Smooth muscle cell (in vitro differentiated cells): ENCODE results near the gene MOB4. TPM values are rescaled to one million over a fixed set of nuclear protein-coding genes. Genes with fewer than 3 reads are reported as not detected.

ENCODE experiments used
- DNase-seq: peaks from one replicate; lab custom pipeline; 2025; ENCODE audit not compliant: unreplicated experiment; lab: John Stamatoyannopoulos, UW
- H2AFZ ChIP-seq: fragments of 200-600 bp; sonication (generic); 2 replicates; pipeline ENCODE4 v1.6.0; 2016; ENCODE audit warnings: antibody characterized with exemption, low read depth, mild to moderate bottlenecking
- H3F3A ChIP-seq: fragments of 200-600 bp; sonication (generic); 2 replicates; pipeline ENCODE4 v1.6.0; 2017; ENCODE audit warnings: antibody characterized with exemption, low read depth
- H3K27ac ChIP-seq: fragments of 200-600 bp; sonication (generic); 2 replicates; pipeline ENCODE4 v1.5.1; 2016; ENCODE audit warnings: low read depth, mild to moderate bottlenecking
- H3K27me3 ChIP-seq: fragments of 200-600 bp; sonication (generic); 2 replicates; pipeline ENCODE4 v1.6.1; 2016; ENCODE audit warnings: low read depth, mild to moderate bottlenecking
- H3K36me3 ChIP-seq: fragments of 200-600 bp; sonication (generic); 2 replicates; pipeline ENCODE4 v1.5.1; 2016; ENCODE audit warnings: low read depth
- H3K4me1 ChIP-seq: fragments of 200-600 bp; sonication (generic); 2 replicates; pipeline ENCODE4 v1.5.1; 2016; ENCODE audit warnings: low read depth
- H3K4me2 ChIP-seq: fragments of 200-600 bp; sonication (generic); 2 replicates; pipeline ENCODE4 v1.6.0; 2016; ENCODE audit warnings: mild to moderate bottlenecking
- H3K4me3 ChIP-seq: fragments of 200-600 bp; sonication (generic); 2 replicates; pipeline ENCODE4 v1.5.1; 2016; ENCODE audit warnings: mild to moderate bottlenecking
- H3K79me2 ChIP-seq: fragments of 200-600 bp; sonication (generic); 2 replicates; pipeline ENCODE4 v1.6.0; 2016; ENCODE audit warnings: low read depth, mild to moderate bottlenecking
- H3K9ac ChIP-seq: fragments of 200-600 bp; sonication (generic); 2 replicates; pipeline ENCODE4 v1.6.0; 2016; ENCODE audit warnings: low read depth
- H3K9me3 ChIP-seq: fragments of 200-600 bp; sonication (generic); replicated peaks from 2 replicates; pipeline ENCODE4 v1.5.1; 2016; ENCODE audit warnings: low read depth
- H4K20me1 ChIP-seq: fragments of 200-600 bp; sonication (generic); 2 replicates; pipeline ENCODE4 v1.6.0; 2016; ENCODE audit warnings: low read depth
- CTCF ChIP-seq: fragments of 200-600 bp; sonication (generic); IDR thresholded peaks from 2 replicates; pipeline ENCODE4 v1.5.1; 2017; ENCODE audit warnings: borderline replicate concordance, mild to moderate bottlenecking, antibody characterized with exemption; ENCODE audit not compliant: insufficient read depth, poor library complexity, severe bottlenecking
- WGBS: methylation state at CpG from one replicate; pipeline ENCODE4 v1.1.7; 2016; ENCODE audit warnings: low lambda C conversion rate; 5-methylcytosine and 5-hydroxymethylcytosine counted together
- polyA plus RNA-seq: library from polyadenylated mRNA; unstranded; fragments of >200 nt; fragmentation: Nextera tagmentation; extraction: Ambion mirVana; gene quantifications from 2 replicates; pipeline ENCODE4 v1.2.1, GENCODE V29; 2016
- total RNA-seq: library from RNA; depleted of rRNA; stranded (reverse); fragments of >200 nt; gene quantifications from 2 replicates; pipeline ENCODE4 v1.2.3, GENCODE V29; 2014

MOB4 gene
- total and polyA plus RNA-seq, 2 experiments from 2014 or later: 69.3 to 73.1 TPM

DNA sequence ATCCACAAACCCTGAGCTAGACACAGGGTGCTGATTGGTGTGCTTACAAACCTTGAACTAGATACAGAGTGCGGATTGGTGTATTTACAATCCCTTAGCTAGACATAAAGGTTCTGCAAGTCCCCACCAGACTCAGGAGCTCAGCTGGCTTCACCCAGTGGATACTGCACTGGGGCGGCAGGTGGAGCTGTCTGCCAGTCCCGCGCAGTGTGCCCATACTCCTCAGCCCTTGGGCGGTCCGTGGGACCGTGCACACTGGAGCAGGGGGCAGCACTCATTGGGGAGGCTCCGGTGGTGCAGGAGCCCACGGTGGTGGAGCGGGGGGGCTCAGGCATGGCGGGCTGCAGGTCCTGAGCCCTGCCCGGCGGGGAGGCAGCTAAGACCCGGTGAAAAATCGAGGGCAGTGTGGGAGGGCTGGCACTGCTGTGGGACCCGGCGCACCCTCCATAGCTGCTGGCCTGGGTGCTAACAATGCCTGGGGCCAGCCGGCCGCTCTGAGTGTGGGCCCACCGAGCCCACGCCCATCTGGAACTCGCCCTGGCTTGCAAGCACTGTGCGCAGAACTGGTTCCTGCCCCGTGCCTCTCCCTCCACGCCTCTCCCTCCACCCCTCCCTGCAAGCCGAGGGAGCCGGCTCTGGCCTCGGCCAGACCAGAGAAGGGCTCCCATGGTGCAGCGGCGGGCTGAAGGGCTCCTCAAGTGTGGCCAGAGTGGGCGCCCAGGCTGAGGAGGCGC lies 75.6 kb downstream of the MOB4 start:
- no peaks in the 10 kb centered on the region for H3K79me2 ChIP-seq
- H3K4me1 ChIP-seq: no peaks in the 10 kb centered on the region
- DNase-seq: no peak
- no peak overlapping the region for H3K4me3 ChIP-seq
- H3K4me2 ChIP-seq: no peak overlapping the region
- no peak overlapping the region for H3K9ac ChIP-seq
- no peaks in the 10 kb centered on the region for H3F3A ChIP-seq
- H3K27me3 ChIP-seq: no peaks in the 10 kb centered on the region
- H2AFZ ChIP-seq: no peak overlapping the region
- no peaks in the 10 kb centered on the region for H3K9me3 ChIP-seq
- no peak for TF ChIP-seq CTCF
- WGBS: 94% methylated on average over 30 of the region's 32 CpGs
- H3K27ac ChIP-seq: no peak overlapping the region
- H4K20me1 ChIP-seq: no peaks in the 10 kb centered on the region
- H3K36me3 ChIP-seq: no peaks in the 10 kb centered on the region

DNA sequence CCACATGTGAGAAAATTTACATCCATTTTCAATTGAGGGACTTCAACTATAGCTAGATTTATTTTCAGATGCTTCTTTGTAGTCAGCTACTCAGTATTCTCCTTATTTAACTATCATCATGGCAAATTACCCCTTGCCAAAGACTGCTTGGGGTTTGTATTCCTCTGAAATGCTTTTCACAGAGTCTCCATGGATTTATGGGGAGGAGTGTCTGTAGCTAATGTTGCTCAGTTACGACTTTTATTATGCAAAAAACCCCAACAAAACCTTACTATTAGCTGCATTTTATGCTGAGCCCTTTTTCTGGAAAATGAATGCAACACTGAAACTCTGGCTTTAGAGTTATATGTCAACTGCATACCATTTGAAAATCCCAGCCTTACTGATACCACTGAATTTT lies 80.9 kb downstream of the MOB4 start:
- H3K9me3 ChIP-seq: no peaks in the 10 kb centered on the region
- WGBS: 62% methylated on average over 1 of the region's 1 CpG
- H2AFZ ChIP-seq: no peak overlapping the region
- H3F3A ChIP-seq: no peaks in the 10 kb centered on the region
- H3K4me3 ChIP-seq: no peak overlapping the region
- no peak overlapping the region for H3K27ac ChIP-seq
- no peak for DNase-seq
- H3K4me1 ChIP-seq: no peaks in the 10 kb centered on the region
- no peaks in the 10 kb centered on the region for H3K79me2 ChIP-seq
- H3K9ac ChIP-seq: no peak overlapping the region
- no peaks in the 10 kb centered on the region for H3K27me3 ChIP-seq
- no peak overlapping the region for H3K4me2 ChIP-seq
- H3K36me3 ChIP-seq: no peaks in the 10 kb centered on the region
- no peaks in the 10 kb centered on the region for H4K20me1 ChIP-seq
- TF ChIP-seq CTCF: no peak

DNA sequence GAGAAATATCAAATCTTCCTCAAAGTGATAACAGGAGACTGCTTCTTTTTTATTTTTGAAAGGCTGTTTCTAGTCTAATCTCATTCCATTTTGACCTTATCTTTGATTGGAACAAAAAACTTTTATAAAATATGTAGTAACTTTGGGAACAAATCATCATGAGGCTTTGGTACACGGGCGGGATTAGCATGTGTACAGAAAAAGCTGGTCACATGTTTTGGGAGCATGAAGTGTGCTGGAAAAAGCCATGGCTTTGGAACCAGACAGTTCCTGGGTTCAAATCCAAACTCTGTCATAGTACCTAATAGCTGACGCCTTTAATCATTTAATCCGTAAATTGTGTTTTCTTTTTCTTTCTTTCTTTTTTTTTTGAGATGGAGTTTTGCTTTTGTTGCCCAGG lies 81.3 kb downstream of the MOB4 start:
- H3K27me3 ChIP-seq: no peaks in the 10 kb centered on the region
- no peak for TF ChIP-seq CTCF

GRCh38 chr2:197598450-197598849 lies 82.6 kb downstream of the MOB4 start:
- Histone ChIP-seq H3K9ac (no peak overlapping the region), H3K4me3 (no peak overlapping the region), H4K20me1 (no peaks in the 10 kb centered on the region), H3K4me2 (no peak overlapping the region), H3K79me2 (no peaks in the 10 kb centered on the region), H3K9me3 (no peaks in the 10 kb centered on the region), H3F3A (no peaks in the 10 kb centered on the region), H3K27me3 (no peaks in the 10 kb centered on the region), H3K27ac (no peak overlapping the region), H3K36me3 (no peaks in the 10 kb centered on the region), H2AFZ (no peak overlapping the region), H3K4me1 (no peaks in the 10 kb centered on the region)
- no peak for DNase-seq
- no peak for TF ChIP-seq CTCF
- 93% methylated on average over 5 of the region's 5 CpGs for WGBS

More for the DNA sequence above, 81.3 kb downstream of the MOB4 start:
- H4K20me1 ChIP-seq: no peaks in the 10 kb centered on the region
- no peaks in the 10 kb centered on the region for H3F3A ChIP-seq
- no peaks in the 10 kb centered on the region for H3K4me1 ChIP-seq
- no peak overlapping the region for H2AFZ ChIP-seq
- no peak overlapping the region for H3K9ac ChIP-seq
- no peaks in the 10 kb centered on the region for H3K36me3 ChIP-seq
- H3K27ac ChIP-seq: no peak overlapping the region
- DNase-seq: no peak
- H3K79me2 ChIP-seq: no peaks in the 10 kb centered on the region
- no peak overlapping the region for H3K4me3 ChIP-seq
- H3K9me3 ChIP-seq: no peaks in the 10 kb centered on the region
- no peak overlapping the region for H3K4me2 ChIP-seq
- 93% methylated on average over 4 of the region's 4 CpGs for WGBS
